IgD-negative memory B cell (primary cell): Measurements from ENCODE around the gene CNTF. TPM values are rescaled to one million over a fixed set of nuclear protein-coding genes. Genes with fewer than 3 reads are reported as not detected.
"Not testable (repeated sequence)": the region's sequence is repeated elsewhere in the genome, so short reads cannot be mapped to it uniquely, and the experiment has no call there.

Experiments used
- H3K27ac Mint-ChIP-seq, 3 donors: one replicate each; pipeline ENCODE4 v1.8.0; 2020 to 2022; ENCODE audit warnings: mild to moderate bottlenecking in 3 of 3, mixed read lengths in 3 of 3, moderate library complexity in 1 of 3
- H3K27me3 Mint-ChIP-seq: one replicate; pipeline ENCODE4 v1.8.0; 2021; ENCODE audit warnings: mixed read lengths
- H3K36me3 Mint-ChIP-seq: one replicate; pipeline ENCODE4 v1.8.0; 2020; ENCODE audit warnings: mild to moderate bottlenecking, mixed read lengths
- H3K4me1 Mint-ChIP-seq, 3 donors: one replicate each; pipeline ENCODE4 v1.8.0; 2020 to 2022; ENCODE audit warnings: mixed read lengths in 3 of 3, mild to moderate bottlenecking in 1 of 3
- H3K4me3 Mint-ChIP-seq, 4 donors: one replicate each; pipeline ENCODE4 v1.8.0; 2020 to 2022; ENCODE audit warnings: mild to moderate bottlenecking in 4 of 4, mixed read lengths in 4 of 4, moderate library complexity in 3 of 4
- H3K9me3 Mint-ChIP-seq, 3 donors: one replicate each; pipeline ENCODE4 v1.8.0; 2020 to 2021; ENCODE audit warnings: mixed read lengths in 3 of 3, mild to moderate bottlenecking in 1 of 3
- polyA plus RNA-seq: library from polyadenylated mRNA; unstranded; fragments of 300-500 nt; fragmentation: Illumina TruSeq; gene quantifications from one replicate; pipeline ENCODE4 v1.2.3, GENCODE V29; 2021

CNTF gene
- 0.11 TPM for polyA plus RNA-seq

GRCh38 chr11:58622344-58622743 lies at the start of gene CNTF:
TSS of gene CNTF (plus strand) at chr11:58622665. CDS start at chr11:58622753, 88 bp downstream.
- no peaks in the 10 kb centered on the region for H3K9me3 Mint-ChIP-seq
- no peaks in the 10 kb centered on the region for H3K27me3 Mint-ChIP-seq
- peaks cover 8% of the 10 kb centered on the region for H3K36me3 Mint-ChIP-seq
- no peak within 1 kb of the TSS for H3K4me3 Mint-ChIP-seq
- H3K27ac Mint-ChIP-seq, result no peak within 1 kb of the TSS
- peaks cover 7 to 10% (median 9%) of the 10 kb centered on the region in 3 donors for H3K4me1 Mint-ChIP-seq

GRCh38 chr11:58572906-58573305 lies 49.6 kb upstream of the CNTF start:
- peak overlapping the region; percentile 99 to 100 (median 99) for H3K27ac Mint-ChIP-seq

GRCh38 chr11:58573451-58574104 lies 48.9 kb upstream of the CNTF start:
- peak overlapping the region; percentile 99 to 100 (median 99) for H3K27ac Mint-ChIP-seq
- H3K4me1 Mint-ChIP-seq, result peaks cover 31 to 51% (median 46%) of the 10 kb centered on the region in 3 donors
- no peaks in the 10 kb centered on the region for H3K27me3 Mint-ChIP-seq
- peak overlapping the region; percentile 90 to 98 (median 94) for H3K4me3 Mint-ChIP-seq
- no peaks in the 10 kb centered on the region for H3K9me3 Mint-ChIP-seq
- H3K36me3 Mint-ChIP-seq, result peaks cover 5% of the 10 kb centered on the region

More at GRCh38 chr11:58572906-58573305, 49.6 kb upstream of the CNTF start:
- Mint-ChIP-seq H3K4me3 (peak overlapping the region; percentile 90 to 98 (median 94)), H3K4me1 (peaks cover 35 to 56% (median 50%) of the 10 kb centered on the region in 3 donors)
- not testable (repeated sequence) for H3K36me3 Mint-ChIP-seq, H3K27me3 Mint-ChIP-seq, H3K9me3 Mint-ChIP-seq

- H3K9me3 Mint-ChIP-seq, result no peaks in the 10 kb centered on the region
- peak overlapping the region; percentile 90 to 98 (median 96) for H3K4me3 Mint-ChIP-seq
- H3K27ac Mint-ChIP-seq, result peak overlapping the region; percentile 99 to 100 (median 99)
- H3K4me1 Mint-ChIP-seq, result peaks cover 30 to 50% (median 44%) of the 10 kb centered on the region in 3 donors
- peaks cover 2% of the 10 kb centered on the region for H3K36me3 Mint-ChIP-seq
- no peaks in the 10 kb centered on the region for H3K27me3 Mint-ChIP-seq
Measured at GRCh38 chr11:58574881-58575280, 47.6 kb upstream of the CNTF start.

GRCh38 chr11:58575377-58576020 lies 47.0 kb upstream of the CNTF start, which contains the start of gene LPXN:
TSS of gene LPXN (minus strand) at chr11:58575856. CDS start at chr11:58575772, 84 bp downstream.
- Mint-ChIP-seq H3K4me1 (peaks cover 33 to 54% (median 49%) of the 10 kb centered on the region in 3 donors), H3K36me3 (no peaks in the 10 kb centered on the region), H3K9me3 (no peaks in the 10 kb centered on the region), H3K4me3 (peak within 1 kb of the TSS; percentile 94 to 99 (median 98)), H3K27me3 (no peaks in the 10 kb centered on the region), H3K27ac (peak within 1 kb of the TSS; percentile 99 to 100 (median 99))

- Mint-ChIP-seq H3K4me1 (peaks cover 37 to 56% (median 50%) of the 10 kb centered on the region in 3 donors), H3K4me3 (peak overlapping the region; percentile 94 to 99 (median 98)), H3K27ac (peak overlapping the region; percentile 99 to 100 (median 99)), H3K36me3 (peaks cover 2% of the 10 kb centered on the region), H3K27me3 (no peaks in the 10 kb centered on the region), H3K9me3 (no peaks in the 10 kb centered on the region)
Measured at GRCh38 chr11:58576887-58577471, 45.5 kb upstream of the CNTF start.

GRCh38 chr11:58577555-58578135 lies 44.8 kb upstream of the CNTF start:
- Mint-ChIP-seq H3K9me3 (no peaks in the 10 kb centered on the region), H3K27ac (peak overlapping the region; percentile 99 to 100 (median 99)), H3K4me3 (peak overlapping the region; percentile 94 to 99 (median 98)), H3K4me1 (peaks cover 38 to 59% (median 48%) of the 10 kb centered on the region in 3 donors), H3K36me3 (peaks cover 3% of the 10 kb centered on the region), H3K27me3 (no peaks in the 10 kb centered on the region)

- H3K36me3 Mint-ChIP-seq, result peaks cover 3% of the 10 kb centered on the region
- no peaks in the 10 kb centered on the region for H3K27me3 Mint-ChIP-seq
Measured at GRCh38 chr11:58578136-58578634, 44.3 kb upstream of the CNTF start.

GRCh38 chr11:58578635-58579191 lies 43.8 kb upstream of the CNTF start, which contains the start of gene ZFP91:
TSS of gene ZFP91 (plus strand) at chr11:58579063. CDS start at chr11:58579282, 219 bp downstream.
- peaks cover 3% of the 10 kb centered on the region for H3K36me3 Mint-ChIP-seq
- no peaks in the 10 kb centered on the region for H3K9me3 Mint-ChIP-seq
- H3K4me3 Mint-ChIP-seq, result peak within 1 kb of the TSS; percentile 94 to 99 (median 98)
- no peaks in the 10 kb centered on the region for H3K27me3 Mint-ChIP-seq
- peak within 1 kb of the TSS; percentile 99 to 100 (median 99) for H3K27ac Mint-ChIP-seq
- peaks cover 37 to 61% (median 47%) of the 10 kb centered on the region in 3 donors for H3K4me1 Mint-ChIP-seq

More at GRCh38 chr11:58578136-58578634, 44.3 kb upstream of the CNTF start:
- Mint-ChIP-seq H3K27ac (peak overlapping the region; percentile 99 to 100 (median 99)), H3K4me1 (peaks cover 41 to 63% (median 49%) of the 10 kb centered on the region in 3 donors), H3K9me3 (no peaks in the 10 kb centered on the region), H3K4me3 (peak overlapping the region; percentile 94 to 99 (median 98))

- Mint-ChIP-seq H3K27me3 (no peaks in the 10 kb centered on the region), H3K9me3 (no peaks in the 10 kb centered on the region)
Measured at GRCh38 chr11:58579192-58580129, 43.0 kb upstream of the CNTF start.

GRCh38 chr11:58580311-58580710 lies 42.2 kb upstream of the CNTF start:
- peaks cover 4% of the 10 kb centered on the region for H3K36me3 Mint-ChIP-seq
- no peaks in the 10 kb centered on the region for H3K27me3 Mint-ChIP-seq
- peak overlapping the region; percentile 98 to 99 (median 99) for H3K27ac Mint-ChIP-seq
- H3K4me1 Mint-ChIP-seq, result peaks cover 34 to 52% (median 39%) of the 10 kb centered on the region in 3 donors
- H3K9me3 Mint-ChIP-seq, result no peaks in the 10 kb centered on the region
- peak overlapping the region; percentile 94 to 98 (median 96) for H3K4me3 Mint-ChIP-seq

More at GRCh38 chr11:58579192-58580129, 43.0 kb upstream of the CNTF start:
- peak overlapping the region; percentile 94 to 99 (median 98) for H3K4me3 Mint-ChIP-seq
- H3K4me1 Mint-ChIP-seq, result peaks cover 36 to 59% (median 46%) of the 10 kb centered on the region in 3 donors
- H3K36me3 Mint-ChIP-seq, result peaks cover 4% of the 10 kb centered on the region
- H3K27ac Mint-ChIP-seq, result peak overlapping the region; percentile 99 to 100 (median 99)

- Mint-ChIP-seq H3K36me3 (peaks cover 4% of the 10 kb centered on the region), H3K4me3 (no peak overlapping the region), H3K4me1 (peaks cover 41 to 54% (median 43%) of the 10 kb centered on the region in 3 donors), H3K27me3 (no peaks in the 10 kb centered on the region), H3K27ac (no peak overlapping the region), H3K9me3 (no peaks in the 10 kb centered on the region)
Measured at GRCh38 chr11:58582437-58582836, 40.0 kb upstream of the CNTF start.

GRCh38 chr11:58586998-58587397 lies 35.5 kb upstream of the CNTF start:
- peaks cover 39 to 47% (median 40%) of the 10 kb centered on the region in 3 donors for H3K4me1 Mint-ChIP-seq
- H3K36me3 Mint-ChIP-seq, result peaks cover 1% of the 10 kb centered on the region
- H3K4me3 Mint-ChIP-seq, result peak overlapping the region in 2 of 4 donors; percentile 25 to 61
- H3K27me3 Mint-ChIP-seq, result no peaks in the 10 kb centered on the region
- peak overlapping the region in 1 of 3 donors; percentile 16 for H3K27ac Mint-ChIP-seq
- no peaks in the 10 kb centered on the region for H3K9me3 Mint-ChIP-seq
